Muscle of back (tissue), 11 donors: Measurements from ENCODE around the gene SDC3. TPM values are rescaled to one million over a fixed set of nuclear protein-coding genes. Genes with fewer than 3 reads are reported as not detected.

Experiments
- DNase-seq, 3 donors: peaks; one replicate each; pipeline versions ENCODE4 v3.0.0 to v3.0.0-alpha.2; 2013
- polyA plus RNA-seq, 10 donors: library from polyadenylated mRNA; unstranded; fragments of 120-200 nt; gene quantifications; one replicate each; pipeline ENCODE4 v1.2.1, GENCODE V29; 2013; ENCODE audit not compliant: insufficient read length in 10 of 10

The SDC3 gene
- polyA plus RNA-seq, 10 donors: 33.9 to 62.1 (median 41.1) TPM

DNA sequence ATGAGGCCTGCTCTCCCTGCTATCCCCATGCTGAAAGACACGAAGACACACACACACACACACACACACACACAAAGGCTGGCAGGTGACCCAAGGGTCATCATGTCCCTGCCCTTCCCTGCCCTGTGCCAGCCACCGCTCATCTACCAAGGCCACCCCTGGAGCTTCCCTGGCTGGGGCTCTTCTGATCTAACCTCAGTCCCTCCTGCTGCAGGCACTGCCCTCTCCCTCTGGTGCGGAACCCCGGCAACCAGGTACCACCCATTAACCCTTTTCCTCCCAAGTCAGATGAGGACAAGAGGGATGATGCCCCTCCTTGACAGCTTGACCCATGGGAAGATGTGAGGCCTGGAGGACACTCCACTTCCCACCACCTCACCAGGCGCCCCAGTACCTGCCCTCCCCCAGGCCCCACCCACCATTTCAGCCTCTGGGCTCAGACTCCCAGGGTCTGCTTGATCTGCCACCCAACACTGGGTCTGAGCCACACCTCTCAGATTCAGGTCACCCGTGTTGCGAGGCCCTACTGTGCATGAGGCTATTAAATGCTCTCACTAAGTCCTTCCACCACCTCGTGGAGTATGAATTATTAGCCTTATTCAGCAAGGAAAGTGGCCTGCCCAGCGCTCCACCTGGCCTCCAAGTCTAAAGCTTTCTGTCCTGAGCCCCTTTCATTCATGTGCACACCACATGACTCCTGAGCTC is 2.5 kb downstream of the SDC3 start:
- peak in 1 of 3 donors; percentile 12 for DNase-seq

DNA sequence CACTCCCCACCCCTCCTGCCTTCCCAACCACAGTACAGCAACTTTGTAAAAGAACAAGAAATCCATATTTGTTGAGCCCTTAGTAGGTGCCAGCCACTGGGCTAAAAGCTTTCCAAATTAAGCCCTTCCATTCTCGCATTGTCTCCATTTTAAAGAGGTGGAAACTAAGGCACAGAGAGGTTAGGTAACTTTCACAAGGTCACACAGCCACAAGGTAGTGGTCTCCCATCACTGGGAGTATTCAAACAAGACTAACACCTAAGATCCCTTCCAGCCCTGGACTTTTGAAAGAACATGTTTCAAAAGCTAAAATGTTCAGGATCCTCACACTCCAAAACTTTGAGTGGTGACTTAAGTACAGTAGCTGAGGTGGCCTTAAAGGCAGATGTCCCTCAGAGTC is 3.2 kb downstream of the SDC3 start:
- DNase-seq: no peak

- no peak for DNase-seq
Measured at GRCh38 chr1:30904962-30905335, 3.6 kb downstream of the SDC3 start.

- peak in 1 of 3 donors; percentile 3 for DNase-seq
Measured at GRCh38 chr1:30904191-30904961, 4.2 kb downstream of the SDC3 start.

GRCh38 chr1:30903343-30904034 is 5.1 kb downstream of the SDC3 start:
- peak in 1 of 3 donors; percentile 28 for DNase-seq

- DNase-seq: peak in 1 of 3 donors; percentile 29
Measured at GRCh38 chr1:30902593-30903290, 5.8 kb downstream of the SDC3 start.

GRCh38 chr1:30901798-30902581 is 6.6 kb downstream of the SDC3 start:
- peak in 1 of 3 donors; percentile 56 for DNase-seq

- peak in 1 of 3 donors; percentile 14 for DNase-seq
Measured at GRCh38 chr1:30900931-30901560, 7.5 kb downstream of the SDC3 start.

- DNase-seq: no peak
Measured at GRCh38 chr1:30900486-30900885, 8.1 kb downstream of the SDC3 start.

DNA sequence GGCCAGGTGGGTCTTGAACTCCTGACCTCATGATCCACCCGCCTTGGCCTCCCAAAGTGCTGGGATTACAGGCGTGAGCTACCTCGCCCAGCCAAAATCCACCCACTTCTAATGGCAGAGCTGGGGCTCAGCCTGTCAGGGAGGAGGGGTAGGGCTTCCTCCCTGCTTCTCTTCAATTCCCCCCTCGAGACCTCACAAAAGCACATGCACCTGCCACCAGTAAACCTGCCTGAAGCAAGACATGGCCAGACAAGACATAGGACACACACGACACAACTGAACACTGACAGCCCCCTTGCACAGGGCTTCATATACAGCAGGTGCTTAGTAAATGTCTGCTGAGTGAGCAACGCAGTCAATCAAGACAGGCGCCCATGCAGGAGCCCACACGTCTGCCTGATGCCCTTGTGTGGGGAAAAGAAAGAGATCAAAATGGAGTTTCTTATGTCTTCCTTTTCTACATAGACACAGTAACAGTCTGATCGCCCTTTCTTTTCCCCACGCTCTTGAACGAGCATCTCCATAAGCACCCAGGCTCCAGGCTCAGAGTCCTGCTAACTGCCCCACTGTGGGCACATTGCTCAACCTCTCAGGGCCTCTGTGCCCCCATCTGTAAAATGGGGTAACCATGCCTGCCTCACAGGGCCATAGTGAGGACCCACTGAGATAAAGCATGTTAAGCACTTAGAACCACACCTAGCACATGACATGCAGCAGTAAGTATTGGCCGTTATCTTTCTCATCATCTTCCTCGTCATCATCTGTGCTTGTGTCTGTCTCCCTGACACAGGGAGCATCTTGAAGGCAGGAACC is 8.8 kb downstream of the SDC3 start:
- DNase-seq: no peak

DNA sequence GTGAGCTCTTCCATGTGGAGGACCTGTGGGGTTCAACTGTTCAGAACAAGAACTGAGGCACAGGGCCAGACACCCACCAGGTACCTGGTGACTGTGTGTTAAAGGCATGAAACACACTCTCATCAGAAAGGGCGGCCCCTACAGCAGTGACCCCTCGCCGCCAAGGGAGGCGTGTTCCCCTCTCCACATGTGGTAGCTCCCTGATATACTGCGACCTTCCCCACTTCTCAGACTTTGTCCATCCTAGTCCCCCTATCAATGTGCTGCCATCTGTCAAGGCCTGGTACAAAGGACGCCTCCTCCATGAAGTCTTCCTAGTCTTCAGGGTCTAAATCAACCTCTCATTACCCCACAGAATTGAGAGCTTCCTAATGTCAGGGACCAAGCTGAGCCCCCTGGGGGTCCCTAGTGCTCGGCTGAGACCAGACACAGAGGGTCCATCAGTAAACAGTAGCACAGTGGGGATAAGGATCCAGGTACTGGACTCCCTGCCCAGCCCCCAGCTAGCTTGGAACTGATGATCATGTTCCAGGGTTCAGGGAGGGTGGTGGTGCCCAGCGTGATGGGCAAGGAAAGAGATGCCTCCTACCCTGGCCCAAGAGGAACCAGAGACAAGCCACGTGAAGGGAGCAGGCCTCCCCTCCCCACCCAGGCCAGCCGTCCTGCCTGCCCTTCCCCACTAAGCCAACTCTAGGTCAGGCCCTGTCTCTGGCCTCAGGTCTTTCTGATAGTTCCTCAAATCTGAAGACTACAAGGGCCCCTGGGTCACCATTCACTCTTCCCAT is 10.3 kb downstream of the SDC3 start:
- DNase-seq: no peak

GRCh38 chr1:30896905-30897304 is 11.7 kb downstream of the SDC3 start:
- DNase-seq: no peak

GRCh38 chr1:30895944-30896660 is 12.5 kb downstream of the SDC3 start:
- no peak for DNase-seq

GRCh38 chr1:30895382-30895943 is 13.1 kb downstream of the SDC3 start:
- DNase-seq: no peak

DNA sequence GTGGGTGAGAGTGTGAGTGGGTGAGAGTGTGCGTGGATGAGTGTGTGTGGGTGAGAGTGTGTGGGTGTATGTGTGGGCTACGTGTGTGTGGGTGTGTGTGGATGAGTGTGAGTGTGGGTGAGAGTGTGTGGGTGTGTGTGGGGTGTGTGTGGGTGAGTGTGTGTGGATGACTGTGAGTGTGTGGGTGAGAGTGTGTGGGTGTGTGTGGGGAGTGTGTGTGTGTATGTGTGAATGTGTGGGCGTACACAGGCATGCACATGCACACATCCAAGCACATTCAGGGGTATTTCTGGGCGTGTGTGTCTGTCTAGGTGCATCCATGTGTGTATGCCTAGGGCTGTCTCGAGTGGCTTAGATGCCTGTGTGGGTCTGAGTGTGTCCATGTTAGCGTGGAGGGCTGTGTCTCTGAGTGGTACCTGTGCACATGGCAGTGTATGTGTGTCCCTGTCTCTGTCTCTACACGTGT is 14.0 kb downstream of the SDC3 start:
- DNase-seq: no peak

DNA sequence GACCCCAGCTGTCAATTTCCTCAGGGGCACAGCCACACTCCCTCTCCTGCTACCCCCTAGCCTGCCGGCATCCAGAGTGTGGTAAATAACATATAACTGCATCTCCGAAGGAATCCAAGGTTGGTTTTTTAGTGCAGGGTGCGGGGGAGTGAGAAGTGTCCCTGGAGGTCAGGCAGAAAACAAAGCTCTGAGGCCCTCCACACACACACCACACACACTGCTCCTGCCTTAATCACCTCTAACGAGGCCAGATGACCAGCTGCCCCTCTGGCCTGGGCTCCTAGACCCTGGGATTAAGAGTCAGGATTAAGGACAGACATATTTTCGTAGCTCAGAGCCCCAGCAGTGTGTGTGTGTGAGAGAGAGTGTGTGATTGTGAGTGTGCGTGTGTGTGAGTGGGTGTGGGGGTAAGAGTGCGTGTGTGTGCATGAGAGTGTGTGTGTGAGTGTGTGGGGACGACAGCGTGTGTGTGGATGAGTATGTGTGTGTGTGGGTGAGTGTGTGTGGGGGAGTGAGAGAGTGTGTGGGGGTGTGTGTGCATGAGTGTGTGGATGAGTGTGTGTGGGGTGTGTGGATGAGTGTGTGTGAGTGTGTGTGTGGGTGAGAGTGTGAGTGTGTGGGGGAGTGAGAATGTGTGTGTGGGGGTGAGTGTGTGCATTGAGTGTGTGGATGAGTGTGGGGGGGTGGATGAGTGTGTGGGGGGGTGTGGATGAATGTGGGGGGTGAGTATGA is 14.6 kb downstream of the SDC3 start:
- no peak for DNase-seq

DNA sequence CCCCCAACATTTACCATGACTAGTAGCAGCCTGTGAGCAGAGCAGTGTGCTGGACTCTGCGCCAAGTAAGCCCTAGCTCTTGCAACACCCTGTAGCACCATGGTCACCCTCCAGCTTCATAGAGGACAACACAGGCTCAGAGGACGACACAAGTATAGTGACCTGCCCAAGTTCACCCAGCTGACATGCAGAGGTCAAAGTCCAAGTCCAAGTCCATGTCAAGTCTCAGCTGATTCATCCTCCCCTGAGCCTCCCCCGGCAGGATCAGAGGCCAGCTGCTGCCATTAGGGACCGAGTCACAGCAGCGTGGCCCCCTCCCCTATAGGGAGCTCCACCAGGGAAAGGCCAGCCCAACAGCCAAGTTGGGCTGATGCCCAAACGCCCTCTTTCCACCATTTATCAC is 15.9 kb downstream of the SDC3 start:
- DNase-seq: no peak
